SIG-M5 treated with dmso at 0.1 percent for 504 hours (cell line): ENCODE measurements around the gene ZNF107.

Source experiments
- DNase-seq: peaks from one replicate; lab custom pipeline; 2025; ENCODE audit not compliant: unreplicated experiment; lab: John Stamatoyannopoulos, UW

ZNF107 gene

DNA sequence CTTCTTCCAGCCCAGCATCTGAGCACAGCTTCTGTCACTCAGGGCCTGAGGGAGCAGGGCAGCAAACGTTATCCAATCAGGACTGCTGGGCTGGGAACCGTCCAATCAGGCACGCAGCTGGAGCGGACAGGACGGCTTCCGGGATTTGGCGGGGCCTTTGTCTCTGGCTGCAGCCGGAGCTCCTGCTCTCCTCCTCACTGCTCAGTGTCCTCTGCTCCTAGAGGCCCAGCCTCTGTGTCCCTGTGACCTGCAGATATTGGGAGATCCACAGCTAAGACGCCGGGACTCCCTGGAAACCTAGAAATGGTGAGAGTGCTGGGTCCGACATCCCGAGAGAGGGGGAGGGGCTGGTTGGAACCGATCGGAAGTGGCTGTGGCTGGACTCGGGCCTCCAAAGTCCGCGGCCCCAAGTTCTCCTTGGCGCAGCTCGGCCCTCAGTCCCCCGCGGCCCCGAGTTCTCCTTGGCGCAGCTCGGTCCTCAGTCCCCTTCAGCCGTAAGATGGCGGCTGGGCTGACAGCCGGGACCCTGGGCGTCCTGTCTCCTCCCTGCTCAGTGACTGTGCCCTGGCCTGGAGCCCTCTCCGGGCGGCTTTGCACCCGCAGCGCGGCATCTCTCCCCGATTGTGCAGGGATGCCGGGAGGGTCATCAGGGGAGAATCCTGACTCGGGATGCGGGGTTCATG, at the start of gene ZNF107:
ZNF107 (plus strand) TSS at position 154 of the 683 bp plus-strand sequence; CDS start at position 304, 150 bp downstream.
- peak; percentile 95 for DNase-seq

DNA sequence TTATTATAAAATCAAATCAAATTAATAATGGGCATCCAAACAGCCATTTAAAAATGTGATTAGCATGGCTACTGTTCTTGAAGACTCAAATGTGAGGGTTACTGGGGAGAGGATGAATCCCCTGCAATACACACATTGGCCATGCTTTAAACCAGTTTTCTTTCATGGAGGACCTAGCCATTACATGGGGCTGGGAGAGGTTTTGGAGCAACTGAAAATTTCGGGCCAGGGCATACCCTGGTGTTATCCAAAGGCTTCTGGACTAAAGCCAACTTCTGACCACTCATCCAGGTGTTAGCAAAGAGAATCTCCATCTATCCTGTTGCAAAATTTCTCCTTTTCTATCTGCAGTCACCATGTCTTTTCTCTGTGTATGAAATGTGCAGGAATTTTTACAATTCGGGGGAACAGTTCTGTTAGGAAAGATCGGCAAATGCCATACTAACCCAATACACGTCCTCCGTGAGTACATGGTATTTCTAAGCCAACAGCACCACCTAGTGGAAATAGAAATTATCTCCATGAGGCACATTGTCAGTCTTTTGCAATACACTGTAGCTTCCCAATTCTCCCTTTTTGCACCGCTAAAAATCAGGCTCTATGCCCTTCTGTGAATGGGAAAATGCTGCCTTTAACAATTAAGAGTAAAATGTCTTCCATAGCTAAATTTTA, 47.0 kb upstream of the ZNF107 start:
- DNase-seq = peak; percentile 45

DNA sequence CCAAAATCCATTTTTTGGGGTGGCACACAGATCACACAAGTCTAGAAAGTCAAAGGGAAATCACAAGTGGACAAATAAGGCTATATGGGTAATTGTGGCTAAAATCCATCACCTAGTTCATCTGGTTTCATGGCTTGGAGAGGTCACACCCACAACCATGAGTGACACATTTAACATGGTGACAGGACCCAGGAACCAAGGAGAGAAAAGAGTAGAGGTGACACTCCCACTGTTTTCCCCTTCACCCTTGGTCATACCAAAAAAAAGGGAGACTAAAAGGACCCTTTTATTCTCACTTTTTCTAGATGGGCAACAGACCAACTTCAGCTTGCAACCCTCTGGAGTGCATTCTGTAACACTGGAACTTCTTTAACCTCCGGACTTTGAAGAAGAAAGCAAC, 46.2 kb upstream of the ZNF107 start:
- no peak for DNase-seq

- DNase-seq = no peak
Observed at GRCh38 chr7:64621656-64622055, 44.3 kb upstream of the ZNF107 start.

GRCh38 chr7:64625114-64626082, 40.5 kb upstream of the ZNF107 start:
- peak; percentile 30 for DNase-seq

DNA sequence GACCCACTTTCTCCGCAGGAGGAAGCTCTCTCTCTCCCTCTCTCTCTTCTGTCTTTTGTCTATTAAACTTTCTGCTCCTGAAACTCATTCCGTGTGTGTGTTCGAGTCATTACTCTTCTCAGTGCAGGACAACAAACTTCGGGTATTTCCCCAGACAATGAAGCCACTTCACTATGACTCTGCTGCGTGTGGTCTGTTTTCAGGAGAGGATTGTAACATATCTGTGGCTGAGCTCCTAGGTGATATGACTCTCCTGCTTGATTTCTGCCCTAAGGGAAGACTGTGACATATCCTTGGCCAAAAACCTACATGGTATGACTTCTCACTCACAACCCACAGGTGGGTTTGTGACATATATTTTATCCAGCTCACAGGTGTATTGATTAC, 39.9 kb upstream of the ZNF107 start:
- no peak for DNase-seq

DNA sequence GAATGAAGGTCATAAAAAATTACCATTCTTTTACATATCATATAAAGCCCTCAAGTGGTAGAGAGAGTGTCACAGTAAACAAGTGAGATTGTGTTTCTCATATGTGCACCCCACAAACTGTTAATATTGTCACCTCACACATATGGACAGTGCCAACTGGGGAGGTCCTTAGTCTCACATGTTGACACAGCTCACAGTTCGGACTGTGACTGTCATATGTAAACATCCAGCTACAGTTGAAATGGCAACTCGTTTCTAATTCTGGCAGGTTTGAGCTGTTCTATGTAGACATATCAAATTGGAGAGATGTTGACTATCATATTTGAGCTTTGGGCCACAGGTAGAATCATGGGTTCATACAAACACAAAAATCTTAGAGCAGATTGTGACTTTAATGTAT, 39.4 kb upstream of the ZNF107 start:
- DNase-seq = no peak

- DNase-seq = no peak
Observed at GRCh38 chr7:64628192-64628591, 37.7 kb upstream of the ZNF107 start.

- DNase-seq = no peak
Observed at GRCh38 chr7:64628721-64629120, 37.2 kb upstream of the ZNF107 start.

DNA sequence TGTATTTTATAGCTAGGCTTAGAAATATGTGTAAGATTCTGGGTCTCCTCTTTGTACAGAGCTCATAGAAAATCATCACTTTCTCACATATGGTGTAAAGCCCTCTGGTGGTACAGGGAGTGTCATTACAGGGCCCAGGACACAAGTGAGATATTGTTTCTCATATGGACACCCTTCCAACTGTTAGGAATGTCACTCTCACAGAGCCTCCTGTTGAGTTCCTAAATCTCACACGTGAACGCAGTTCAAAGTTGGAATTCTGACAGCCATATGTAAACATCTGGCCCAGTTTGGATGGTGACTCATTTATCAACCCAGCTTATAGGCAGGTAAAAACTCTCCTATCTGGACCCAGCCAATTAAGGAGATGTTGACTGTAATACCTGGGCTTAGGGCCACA, 35.4 kb upstream of the ZNF107 start:
- DNase-seq = peak; percentile 31

DNA sequence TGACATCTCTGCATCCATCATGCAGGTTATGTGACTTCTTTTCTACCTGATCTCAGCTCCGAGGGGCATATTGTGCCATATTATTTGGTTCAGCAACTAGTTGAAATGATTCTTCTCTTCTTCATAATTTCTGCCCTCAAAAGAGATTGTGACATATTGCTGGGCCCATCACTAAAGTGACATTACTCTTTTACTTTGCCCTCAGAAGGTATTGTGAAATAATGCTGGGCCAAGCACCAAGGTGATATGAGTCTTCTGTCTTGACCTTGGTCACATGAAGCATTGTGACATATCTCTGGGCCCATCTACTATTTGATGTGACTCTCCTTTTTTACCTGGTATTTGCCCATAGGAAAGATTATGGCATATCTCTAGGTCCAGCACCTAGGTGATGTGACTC, 33.9 kb upstream of the ZNF107 start:
- DNase-seq = no peak

DNA sequence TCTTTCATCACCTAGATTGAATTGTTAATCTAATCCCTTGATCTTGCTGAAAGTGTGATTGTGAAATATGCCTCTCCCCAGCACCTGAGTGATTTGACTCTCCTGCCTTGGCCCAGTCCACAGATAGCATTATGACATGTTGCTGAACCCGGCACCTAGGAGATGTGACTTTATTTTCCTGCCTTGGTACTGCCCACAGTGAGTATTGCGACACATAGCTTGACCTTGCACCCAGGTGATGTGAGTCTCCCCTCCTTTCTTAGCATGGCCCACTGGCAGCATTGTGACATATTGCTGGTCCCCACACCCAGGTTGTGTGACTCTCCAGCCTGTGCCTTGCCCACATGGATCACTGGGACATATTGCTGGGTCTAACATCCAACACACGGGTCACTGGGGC, 32.5 kb upstream of the ZNF107 start:
- DNase-seq = no peak

DNA sequence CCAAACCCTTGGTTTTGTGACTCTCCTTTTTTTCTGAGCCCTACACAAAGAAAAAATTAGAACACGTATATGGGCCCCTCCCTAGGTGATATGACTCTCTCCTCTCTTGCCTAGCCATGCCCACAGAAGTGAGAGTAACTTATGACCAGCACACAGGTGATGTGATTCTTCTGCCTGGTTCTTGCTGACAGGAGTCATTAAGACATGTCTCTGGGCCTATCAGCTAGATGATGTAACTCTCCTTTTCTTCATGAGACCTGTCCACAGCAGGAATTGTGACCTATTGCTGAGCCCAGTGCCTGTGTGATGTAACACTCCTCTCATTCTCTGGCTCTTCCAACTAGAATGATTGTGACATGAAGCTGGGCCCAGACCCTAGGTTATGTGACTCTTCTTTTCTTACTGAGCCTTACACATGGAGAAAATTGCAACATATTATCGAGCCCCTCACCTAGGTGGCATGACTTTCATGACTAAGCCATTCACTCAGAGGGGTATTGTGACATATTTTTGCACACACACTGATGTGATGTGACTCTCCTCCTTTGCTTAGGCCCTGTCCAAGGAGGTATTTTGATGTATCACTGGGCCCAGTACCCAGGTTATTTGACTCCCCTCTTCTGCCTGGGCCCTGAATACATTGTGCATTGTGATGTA, 31.4 kb upstream of the ZNF107 start:
- DNase-seq = no peak

DNA sequence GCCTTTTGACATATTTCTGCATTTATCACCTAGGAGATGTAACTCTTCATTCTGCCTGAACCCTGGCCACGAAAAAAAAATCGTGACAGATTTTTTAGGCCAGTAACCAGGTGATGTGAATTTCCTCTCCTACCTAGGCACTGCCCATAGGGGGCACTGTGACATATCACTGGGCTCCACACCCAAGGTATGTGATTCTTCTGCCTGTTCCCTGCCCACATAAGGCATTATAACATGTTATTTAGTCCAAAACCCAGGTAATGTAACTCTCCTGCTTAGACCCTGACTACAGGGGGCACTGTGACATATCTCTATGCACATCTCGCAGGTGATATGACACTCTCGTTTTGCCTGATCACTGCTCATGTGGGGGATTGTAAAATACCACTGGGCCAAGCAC, 29.5 kb upstream of the ZNF107 start:
- no peak for DNase-seq

DNA sequence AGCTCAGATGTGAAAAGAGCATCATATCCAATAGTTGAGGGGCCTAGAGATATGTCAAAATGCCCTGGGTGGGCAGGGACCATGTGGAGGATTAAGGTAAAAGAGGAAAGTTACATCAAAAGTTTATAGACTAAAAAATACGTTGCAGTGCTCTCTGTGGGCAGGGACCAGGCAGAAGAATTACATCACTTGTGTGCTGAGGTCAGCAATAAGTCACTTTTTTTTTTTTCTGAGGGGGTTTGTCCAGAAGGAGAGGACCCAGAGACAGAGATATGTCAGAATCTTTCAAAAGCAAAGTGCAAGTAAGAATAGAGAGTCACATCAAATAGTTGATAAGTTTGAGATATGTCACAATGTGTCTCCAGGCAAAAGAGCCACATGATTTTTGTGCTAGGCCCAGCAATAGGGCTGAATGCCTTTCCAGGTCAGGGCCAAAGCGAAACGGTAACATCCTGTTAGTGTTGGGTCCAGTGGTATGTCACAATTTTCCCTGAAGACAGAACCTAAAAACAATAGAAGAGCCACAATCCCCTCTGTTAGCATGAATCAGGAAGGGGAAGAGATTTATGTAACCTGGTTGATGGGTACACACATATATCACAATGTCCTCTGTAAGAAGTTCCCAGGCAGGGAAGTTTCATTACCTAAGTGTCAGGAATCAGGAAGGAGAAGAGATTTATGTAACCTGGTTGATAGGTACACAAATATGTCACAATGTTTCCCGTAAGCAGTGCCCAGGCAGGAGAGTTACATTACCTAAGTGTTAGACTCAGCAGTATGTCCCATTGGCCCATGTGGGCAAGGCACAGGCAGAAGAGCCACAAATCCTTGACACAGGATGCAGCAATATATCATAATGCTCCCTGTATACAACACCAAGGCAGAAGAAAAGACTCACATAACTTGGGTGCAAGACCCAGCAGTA, 28.1 kb upstream of the ZNF107 start:
- no peak for DNase-seq

GRCh38 chr7:64638822-64639221, 27.1 kb upstream of the ZNF107 start:
- no peak for DNase-seq

DNA sequence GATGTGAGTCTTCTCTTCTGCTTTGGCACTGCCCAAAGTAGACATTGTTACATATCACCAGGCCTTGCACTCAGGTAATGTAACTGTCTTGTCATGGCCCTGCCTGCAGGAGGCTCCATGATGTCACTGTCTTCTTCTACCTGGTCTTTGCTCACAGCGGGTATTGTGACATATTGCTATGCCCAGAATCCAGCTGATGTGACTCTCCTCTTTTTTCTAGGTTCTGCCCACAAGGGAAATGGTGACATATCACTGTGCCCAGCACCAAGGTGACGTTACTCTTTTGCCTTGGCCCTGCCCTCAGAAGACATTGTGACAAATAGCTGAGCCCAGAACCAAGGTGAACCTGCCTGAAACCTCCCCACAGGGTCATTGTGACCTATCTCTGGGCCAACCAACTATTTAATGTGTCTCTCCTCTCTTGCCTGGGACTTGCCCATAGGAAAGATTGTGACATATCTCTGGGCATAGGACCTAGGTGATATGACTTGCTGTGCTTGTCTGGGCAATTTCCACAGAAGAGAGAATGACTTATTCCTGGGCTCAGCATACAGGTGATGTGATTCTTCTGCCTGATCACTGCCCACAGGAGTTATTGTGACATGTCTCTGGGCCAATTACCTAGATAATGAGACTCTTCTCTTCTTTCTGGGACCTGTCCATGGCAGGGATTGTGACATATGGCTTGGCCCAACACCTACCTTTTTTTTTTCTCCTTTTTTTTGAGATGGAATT, 26.5 kb upstream of the ZNF107 start:
- no peak for DNase-seq

DNA sequence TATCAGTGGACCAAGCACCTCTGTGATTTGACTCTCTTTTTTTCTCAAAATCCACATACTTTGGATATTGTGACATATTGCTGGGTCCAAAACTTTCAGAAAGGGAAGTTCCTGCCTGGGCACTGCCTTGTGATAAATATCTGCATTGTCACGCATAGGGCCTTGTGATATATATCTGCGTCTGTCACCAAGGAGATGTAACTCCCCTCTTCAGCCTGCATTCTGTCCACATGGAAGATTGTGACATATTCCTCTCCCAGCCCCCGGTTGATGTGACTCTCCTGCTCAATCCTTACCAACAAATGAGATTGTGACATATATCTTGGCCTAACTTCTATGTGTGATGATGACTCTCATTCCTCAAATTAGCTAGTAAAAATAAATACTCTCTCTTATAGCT, 25.4 kb upstream of the ZNF107 start:
- DNase-seq = no peak

GRCh38 chr7:64642046-64642445, 23.9 kb upstream of the ZNF107 start:
- no peak for DNase-seq
